DMS53 treated with DMSO at 0.1 percent for 48 hours (cell line): ENCODE measurements around the gene ZNF688.

ENCODE experiments used
- DNase-seq: peaks from one replicate; lab custom pipeline; 2025; ENCODE audit not compliant: unreplicated experiment; lab: John Stamatoyannopoulos, UW

The ZNF688 gene

DNA sequence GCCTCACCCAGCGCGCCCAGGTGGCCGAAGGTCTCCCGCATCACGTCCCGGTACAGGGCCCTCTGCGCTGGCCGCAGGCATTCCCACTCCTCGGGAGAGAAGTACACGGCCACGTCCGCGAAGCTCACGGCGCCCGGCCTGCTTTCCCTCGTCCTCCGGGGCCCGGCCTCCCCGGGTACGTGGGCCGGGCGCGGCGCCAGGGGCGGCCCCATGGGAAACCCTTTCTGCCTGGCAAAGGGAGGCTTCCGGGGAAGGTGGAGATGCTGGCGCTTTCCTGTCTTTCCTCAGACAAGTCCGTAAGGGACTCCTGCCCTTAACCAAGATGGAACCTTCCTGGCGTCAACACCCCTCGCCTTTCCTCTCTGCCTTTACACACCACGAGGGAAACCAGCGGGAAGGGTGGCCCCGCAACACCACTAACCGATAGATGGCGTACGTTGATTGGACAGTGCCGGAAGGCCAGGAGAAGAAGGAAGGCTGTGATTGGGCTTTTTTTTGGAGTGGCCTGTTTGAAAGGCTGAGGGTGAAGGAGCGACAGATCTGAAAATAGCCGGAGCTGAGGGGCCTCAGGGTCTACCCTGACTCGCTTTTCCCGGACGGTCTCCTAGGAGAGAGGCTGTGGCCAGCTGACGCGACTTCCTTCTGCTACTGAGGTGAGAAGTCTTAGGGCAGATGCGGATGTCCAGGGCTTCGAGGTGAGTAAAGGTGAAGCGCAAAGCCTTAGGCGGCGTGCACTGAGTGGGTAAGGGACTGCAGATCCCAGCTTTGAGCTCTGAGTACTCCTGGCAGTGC lies 14.1 kb upstream of the ZNF688 start, which contains the start of gene ZNF785:
Gene ZNF785 (minus strand): TSS at position 298 of the 792 bp plus-strand sequence. CDS start 86 bp downstream, at position 212.
- DNase-seq = peak; percentile 90

DNA sequence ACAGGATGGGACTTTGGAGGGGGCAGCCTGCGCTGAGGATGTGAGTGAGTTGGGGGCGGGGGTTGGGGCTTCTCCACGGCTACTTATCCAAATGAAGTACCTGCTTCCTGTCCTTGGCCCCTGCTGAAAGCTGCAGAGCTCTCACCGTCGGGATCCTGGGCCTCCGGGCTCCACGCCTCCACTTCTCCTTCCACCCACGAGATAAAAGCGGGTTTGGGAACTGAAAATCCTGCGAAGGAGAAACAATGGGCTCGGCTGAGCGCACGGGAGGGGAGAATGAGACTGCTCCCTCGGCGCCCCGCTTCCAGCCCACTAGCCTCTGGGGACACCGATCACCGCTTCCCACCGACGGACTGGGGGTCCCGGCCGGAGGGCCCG lies 13.5 kb upstream of the ZNF688 start:
- DNase-seq = no peak

DNA sequence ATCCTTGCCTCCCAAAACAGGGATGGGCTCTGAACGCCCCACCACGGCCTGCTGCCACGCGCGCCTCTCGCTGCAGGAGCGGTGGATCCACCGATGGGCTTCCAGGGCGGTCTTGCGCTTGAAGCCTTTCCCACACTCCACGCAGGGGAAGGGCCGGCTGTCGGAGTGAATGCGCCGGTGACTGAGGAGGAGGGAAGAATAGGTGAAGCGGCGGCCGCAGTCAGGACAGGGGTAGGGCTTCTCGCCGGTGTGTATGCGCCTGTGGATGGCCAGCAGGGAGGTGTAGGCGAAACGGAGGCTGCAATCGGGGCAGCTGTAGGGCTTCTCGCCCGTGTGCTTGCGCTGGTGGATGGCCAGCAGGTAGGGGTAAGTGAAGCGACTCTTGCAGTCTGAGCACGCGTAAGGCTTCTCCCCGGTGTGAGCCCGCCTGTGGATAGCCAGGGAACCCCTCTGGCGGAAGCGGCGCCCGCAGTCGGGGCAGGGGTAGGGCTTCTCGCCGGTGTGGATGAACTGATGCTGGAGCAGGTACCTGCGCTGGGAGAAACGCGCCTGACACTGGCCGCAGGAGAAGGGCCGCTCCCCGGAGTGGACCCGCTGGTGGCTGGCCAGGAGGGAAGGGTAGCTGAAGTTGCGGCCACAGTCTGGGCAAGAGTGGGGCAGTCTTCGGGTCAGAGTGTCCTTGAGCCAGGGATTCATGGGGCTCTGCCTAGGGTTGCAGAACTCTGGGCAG lies 11.3 kb upstream of the ZNF688 start:
- no peak for DNase-seq

GRCh38 chr16:30581457-30581856 lies 9.9 kb upstream of the ZNF688 start:
- no peak for DNase-seq

DNA sequence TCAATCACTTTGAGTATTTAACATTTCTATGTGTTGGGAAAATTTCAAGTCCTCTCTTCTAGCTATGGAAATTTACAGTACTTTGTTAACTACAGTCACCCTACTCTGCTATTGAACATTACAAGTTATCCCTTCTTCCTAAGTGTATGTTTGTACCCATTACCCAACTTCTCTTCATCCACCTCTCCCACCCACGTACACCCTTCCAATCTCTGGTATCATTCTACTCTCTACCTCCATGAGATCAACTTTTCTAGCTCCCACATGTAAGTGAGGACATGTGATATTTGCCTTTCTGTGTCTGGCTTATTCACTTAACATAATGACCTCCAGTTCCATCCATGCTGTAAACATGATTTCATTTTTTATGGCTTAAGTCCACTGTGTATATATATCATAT lies 3.2 kb upstream of the ZNF688 start:
- no peak for DNase-seq

GRCh38 chr16:30570636-30571444 lies 674 bp downstream of the ZNF688 start:
- peak; percentile 21 for DNase-seq

DNA sequence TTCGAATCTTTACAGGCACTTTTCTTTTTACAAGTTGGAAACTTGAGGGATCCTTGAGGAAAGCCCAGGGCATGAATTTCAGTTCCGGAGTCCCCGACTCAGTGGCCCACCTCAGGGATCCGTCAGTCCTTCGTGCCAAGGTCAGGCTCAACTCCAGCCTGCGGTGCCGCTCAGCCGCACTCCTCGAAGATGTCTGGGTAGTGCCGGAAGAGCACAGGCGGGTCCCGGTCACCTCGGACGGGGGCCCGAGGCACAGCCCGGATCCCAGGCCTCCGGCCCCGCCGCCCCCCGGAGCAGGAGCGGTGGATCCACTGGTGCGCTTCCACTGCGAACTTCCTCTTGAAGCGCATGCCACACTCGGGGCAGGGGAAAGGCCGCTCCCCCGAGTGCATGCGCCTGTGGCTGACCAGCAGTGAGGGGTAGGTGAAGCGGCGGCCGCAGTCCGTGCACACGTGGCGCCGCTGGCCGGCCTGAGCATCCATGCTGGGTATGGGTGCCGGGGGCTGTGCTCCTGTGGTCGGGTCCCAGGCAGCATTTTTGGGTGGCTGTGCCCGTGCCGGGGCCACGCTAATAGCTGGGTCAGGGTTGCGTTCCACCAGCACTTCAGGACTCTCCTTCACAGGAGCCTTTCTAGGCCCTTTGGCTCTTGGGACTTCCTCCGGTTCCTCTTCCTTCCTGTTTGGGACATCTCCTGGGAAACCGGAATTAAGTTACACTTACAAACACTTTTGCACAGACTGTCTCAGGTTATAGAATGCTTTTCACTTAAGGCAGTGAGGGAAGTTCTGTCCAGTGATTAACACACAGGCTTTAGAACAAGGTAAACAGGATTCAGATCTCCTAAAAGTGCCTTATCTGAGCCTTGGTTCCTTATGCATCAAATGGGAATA lies 1.5 kb downstream of the ZNF688 start:
- no peak for DNase-seq

- no peak for DNase-seq
Measured at GRCh38 chr16:30569281-30569680, 2.2 kb downstream of the ZNF688 start.

DNA sequence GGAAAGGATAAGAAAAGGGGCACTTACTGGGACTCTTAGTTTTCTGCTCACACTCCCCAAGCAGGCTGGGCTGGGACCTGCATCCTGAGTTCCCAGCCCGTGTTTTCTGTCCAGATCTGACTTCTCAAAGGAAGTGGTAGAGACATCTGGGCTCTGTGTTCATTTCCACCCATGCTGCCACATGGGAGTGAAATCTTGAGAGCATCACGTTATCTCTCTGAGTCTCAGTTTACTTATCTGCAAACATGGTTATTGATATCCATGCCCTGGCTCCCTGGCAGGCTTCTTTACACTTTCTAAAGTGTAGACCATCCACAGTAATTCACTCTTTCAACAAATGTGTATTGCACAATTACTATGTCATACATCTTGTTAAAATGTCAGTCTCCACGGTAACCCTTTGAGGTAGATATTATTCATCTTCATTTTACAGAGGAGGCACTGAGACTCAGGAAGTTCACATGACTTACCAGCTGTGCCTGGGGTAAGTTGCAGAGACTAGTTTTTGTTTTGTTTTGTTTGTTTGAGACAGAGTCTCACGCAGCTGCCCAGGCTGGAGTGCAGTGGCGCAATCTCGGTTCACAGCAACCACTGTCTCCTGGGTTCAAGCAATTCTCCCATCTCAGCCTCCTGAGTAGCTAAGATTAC lies 3.4 kb downstream of the ZNF688 start:
- DNase-seq = no peak

- no peak for DNase-seq
Measured at GRCh38 chr16:30567160-30567990, 4.1 kb downstream of the ZNF688 start.

- no peak for DNase-seq
Measured at GRCh38 chr16:30566531-30566930, 5.0 kb downstream of the ZNF688 start.

DNA sequence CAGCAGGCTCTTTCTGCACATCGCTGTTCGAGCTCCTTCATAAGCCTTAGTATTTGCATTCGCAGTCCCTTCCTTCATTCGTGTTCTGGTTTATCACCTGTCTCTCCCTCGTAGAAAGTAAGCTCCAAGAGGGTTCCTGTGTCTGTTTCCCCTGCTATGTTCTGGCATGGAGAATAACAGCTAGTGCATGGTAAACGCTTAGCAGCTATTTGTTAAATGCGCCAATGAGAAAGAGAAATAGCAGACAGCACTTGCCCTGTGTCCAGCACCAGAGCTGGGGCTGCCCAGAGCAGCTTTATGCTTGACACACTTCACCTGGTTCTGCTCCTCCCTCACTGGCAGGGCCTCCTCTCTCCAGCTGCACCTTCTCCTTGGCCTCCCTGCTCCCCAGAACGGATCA lies 5.5 kb downstream of the ZNF688 start:
- no peak for DNase-seq

DNA sequence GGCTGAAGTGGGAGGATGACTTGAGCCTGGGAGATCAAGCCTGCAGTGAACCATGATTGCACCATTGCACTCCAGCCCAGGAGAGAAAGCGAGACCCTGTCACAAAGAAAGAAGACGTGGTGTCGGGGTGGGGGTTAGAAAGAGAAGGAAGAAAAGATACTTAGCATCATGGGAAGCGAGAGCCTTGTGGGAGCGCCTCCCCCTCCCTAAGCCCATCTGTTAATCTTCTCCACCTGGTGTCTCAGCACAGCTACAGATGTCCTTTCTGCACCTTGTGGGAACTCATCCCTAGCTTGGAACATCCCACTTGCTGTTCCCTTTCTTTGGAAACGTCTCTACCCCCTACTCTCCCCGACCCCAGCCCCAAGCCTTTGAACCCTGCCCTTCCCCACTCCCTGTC lies 6.0 kb downstream of the ZNF688 start:
- no peak for DNase-seq

DNA sequence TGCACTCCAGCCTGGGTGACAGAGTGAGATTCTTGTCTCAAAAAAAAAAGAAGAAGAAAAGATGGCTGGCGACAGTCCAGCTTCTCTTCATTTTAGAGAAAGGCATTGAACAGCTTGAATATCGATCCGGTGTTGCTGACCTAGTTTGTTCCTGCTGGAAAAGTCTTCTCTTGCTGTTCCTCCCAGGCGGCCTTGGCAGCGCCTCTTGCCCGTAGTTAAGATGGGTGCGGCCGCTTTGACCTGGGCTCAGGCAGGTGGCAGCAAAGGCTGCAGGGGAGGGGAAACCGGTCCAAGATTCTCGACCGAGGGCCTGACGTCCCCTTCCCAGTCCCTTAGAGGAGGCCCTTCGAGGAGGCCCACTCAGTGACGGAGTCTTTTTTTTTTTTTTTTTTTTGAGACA lies 9.5 kb downstream of the ZNF688 start:
- DNase-seq = peak; percentile 2

DNA sequence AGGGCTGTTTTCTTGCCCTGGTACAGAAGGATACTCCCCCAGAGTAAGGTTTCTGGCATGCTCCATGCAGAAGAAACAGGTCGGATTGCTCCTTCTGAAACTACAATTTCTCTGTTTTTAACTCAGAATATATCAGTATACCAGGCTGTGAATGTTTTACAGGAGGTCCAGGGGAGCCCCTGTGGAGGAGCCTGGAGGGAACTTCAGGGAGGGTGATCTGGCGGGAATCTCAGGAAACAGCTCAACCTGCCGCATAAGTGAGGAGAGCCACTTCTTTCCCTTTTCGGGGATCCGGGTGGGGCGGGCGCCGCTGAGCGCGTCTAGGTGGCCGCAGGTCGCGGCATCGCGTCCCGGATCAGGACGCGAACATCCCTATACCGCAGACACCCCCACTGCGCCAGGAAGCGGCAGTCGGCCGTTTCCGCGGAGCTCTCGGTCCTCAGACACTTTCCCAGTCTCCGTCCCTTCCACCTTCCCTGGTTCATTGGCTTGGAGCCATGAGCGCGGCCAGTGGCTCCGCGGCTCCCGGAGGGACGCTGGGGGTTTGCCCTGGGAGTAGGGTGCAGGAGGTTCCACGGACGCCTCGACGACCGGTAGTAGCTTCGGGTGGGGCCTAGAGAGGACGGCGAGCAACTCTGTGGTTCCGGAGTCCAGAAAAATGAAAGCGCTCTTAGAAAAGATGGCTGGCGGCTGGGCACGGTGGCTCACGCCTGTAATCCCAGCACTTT lies 10.3 kb downstream of the ZNF688 start:
- no peak for DNase-seq

GRCh38 chr16:30559690-30560089 lies 11.8 kb downstream of the ZNF688 start:
- no peak for DNase-seq

GRCh38 chr16:30558789-30559377 lies 12.6 kb downstream of the ZNF688 start:
- DNase-seq = no peak
